GM21825 (cell line): Measurements from ENCODE around the gene BPIFB4.
"Not testable (repeated sequence)": the region's sequence is repeated elsewhere in the genome, so short reads cannot be mapped to it uniquely, and the experiment has no call there.

Experiments used
- ATAC-seq: cut with Tn5 transposase; IDR thresholded peaks from one replicate; pipeline ENCODE4 v1.9.1; 2021; ENCODE audit warnings: mild to moderate bottlenecking, moderate library complexity; ENCODE audit not compliant: unreplicated experiment

Gene BPIFB4

GRCh38 chr20:33115501-33115900, 36.1 kb downstream of the BPIFB4 start:
- ATAC-seq, result not testable (repeated sequence)

- no peak for ATAC-seq
These were observed 40.6 kb downstream of the BPIFB4 start for GRCh38 chr20:33119725-33120720.

- no peak for ATAC-seq
These were observed 41.5 kb downstream of the BPIFB4 start for GRCh38 chr20:33120934-33121333.

GRCh38 chr20:33122297-33122696, 42.9 kb downstream of the BPIFB4 start:
- ATAC-seq, result not testable (repeated sequence)

- no peak for ATAC-seq
These were observed 44.8 kb downstream of the BPIFB4 start for GRCh38 chr20:33124261-33124660.

GRCh38 chr20:33124994-33125393, 45.6 kb downstream of the BPIFB4 start:
- ATAC-seq, result no peak

- no peak for ATAC-seq
These were observed 46.5 kb downstream of the BPIFB4 start for GRCh38 chr20:33125983-33126382.

GRCh38 chr20:33127422-33128097, 48.1 kb downstream of the BPIFB4 start:
- no peak for ATAC-seq

GRCh38 chr20:33130568-33131061, 51.2 kb downstream of the BPIFB4 start:
- ATAC-seq, result no peak

- no peak for ATAC-seq
These were observed 52.6 kb downstream of the BPIFB4 start for GRCh38 chr20:33131949-33132473.

GRCh38 chr20:33132513-33133372, 53.3 kb downstream of the BPIFB4 start:
- no peak for ATAC-seq

GRCh38 chr20:33133373-33133941, 54.0 kb downstream of the BPIFB4 start:
- no peak for ATAC-seq

GRCh38 chr20:33137195-33137594, 57.8 kb downstream of the BPIFB4 start:
- ATAC-seq, result no peak

GRCh38 chr20:33139467-33139866, 60.0 kb downstream of the BPIFB4 start:
- no peak for ATAC-seq

- no peak for ATAC-seq
These were observed 66.1 kb downstream of the BPIFB4 start for GRCh38 chr20:33145521-33145920.

- ATAC-seq, result no peak
These were observed 67.9 kb downstream of the BPIFB4 start for GRCh38 chr20:33147299-33147698.

- no peak for ATAC-seq
These were observed 68.6 kb downstream of the BPIFB4 start for GRCh38 chr20:33148040-33148439.

- no peak for ATAC-seq
These were observed 74.8 kb downstream of the BPIFB4 start for GRCh38 chr20:33154252-33154651.

- ATAC-seq, result no peak
These were observed 79.4 kb downstream of the BPIFB4 start for GRCh38 chr20:33158637-33159385.
